CD14-positive monocyte (primary cell): ENCODE measurements around the gene MALAT1. TPM values are rescaled to one million over a fixed set of nuclear protein-coding genes. Genes with fewer than 3 reads are reported as not detected.

Experiments
- DNase-seq, 3 donors: peaks; one replicate each; pipeline ENCODE4 v3.0.0-alpha.2; 2011 to 2022
- H2AFZ ChIP-seq: 2 replicates; pipeline ENCODE4 v1.6.0; 2012; ENCODE audit warnings: mild to moderate bottlenecking, low read depth, low read length, inconsistent platforms; ENCODE audit not compliant: insufficient read depth, poor library complexity, severe bottlenecking
- H3K27ac ChIP-seq, 2 donors: 1 replicate in 1 of 2; 2 replicates in 1 of 2; pipeline ENCODE4 v1.5.1; 2012 to 2013; ENCODE audit warnings: low read length in 2 of 2, control low read depth in 1 of 2, inconsistent platforms in 1 of 2, low read depth in 1 of 2, mild to moderate bottlenecking in 1 of 2
- H3K27me3 ChIP-seq, 2 donors: one replicate each; pipeline versions ENCODE4 v1.6.0 to v1.6.1; 2011 to 2013; ENCODE audit warnings: low read length in 2 of 2; ENCODE audit not compliant: control insufficient read depth in 2 of 2, insufficient read depth in 2 of 2
- H3K36me3 ChIP-seq, 2 donors: replicated peaks in 1 of 2; 1 replicate in 1 of 2; 2 replicates in 1 of 2; pipeline versions ENCODE4 v1.5.1 to v1.6.1; 2012 to 2013; ENCODE audit warnings: low read length in 2 of 2, control low read depth in 1 of 2, inconsistent platforms in 1 of 2, mild to moderate bottlenecking in 1 of 2; ENCODE audit not compliant: insufficient read depth in 2 of 2, control insufficient read depth in 1 of 2
- H3K4me1 ChIP-seq, 2 donors: 1 replicate in 1 of 2; 2 replicates in 1 of 2; pipeline versions ENCODE4 v1.5.1 to v1.6.1; 2012 to 2013; ENCODE audit warnings: low read length in 2 of 2, control low read depth in 1 of 2, inconsistent platforms in 1 of 2, mild to moderate bottlenecking in 1 of 2, moderate library complexity in 1 of 2; ENCODE audit not compliant: insufficient read depth in 2 of 2, control insufficient read depth in 1 of 2
- H3K4me2 ChIP-seq: replicated peaks from 2 replicates; pipeline ENCODE3; 2012; ENCODE audit warnings: low read length, moderate library complexity, mild to moderate bottlenecking; ENCODE audit not compliant: poor library complexity, severe bottlenecking; ENCODE audit errors: extremely low read depth
- H3K4me3 ChIP-seq, 3 experiments: fragments of 200-600 bp in 1 of 3; sonication (generic) in 1 of 3; replicated peaks in 1 of 3; 1 replicate in 2 of 3; 2 replicates in 1 of 3; pipeline ENCODE4 v1.5.1; 2011 to 2013; ENCODE audit warnings: low read length in 3 of 3, mild to moderate bottlenecking in 3 of 3, control low read depth in 2 of 3, low read depth in 2 of 3, inconsistent platforms in 1 of 3, moderate library complexity in 1 of 3
- H3K79me2 ChIP-seq: 2 replicates; pipeline ENCODE4 v1.6.0; 2012; ENCODE audit warnings: mild to moderate bottlenecking, control low read depth, inconsistent platforms, low read length, moderate library complexity; ENCODE audit not compliant: insufficient read depth
- H3K9ac ChIP-seq: 2 replicates; pipeline ENCODE4 v1.6.0; 2017; ENCODE audit warnings: low read length, mild to moderate bottlenecking; ENCODE audit not compliant: insufficient read depth, poor library complexity, severe bottlenecking
- H3K9me3 ChIP-seq, 2 donors: replicated peaks in 1 of 2; 1 replicate in 1 of 2; 2 replicates in 1 of 2; pipeline versions ENCODE4 v1.5.1 to v1.6.1; 2012 to 2013; ENCODE audit warnings: low read length in 2 of 2, control low read depth in 1 of 2; ENCODE audit not compliant: control insufficient read depth in 1 of 2, insufficient read depth in 1 of 2
- H4K20me1 ChIP-seq: 2 replicates; pipeline ENCODE4 v1.6.0; 2012; ENCODE audit warnings: mild to moderate bottlenecking, low read length, control low read depth, moderate library complexity; ENCODE audit not compliant: insufficient read depth
- H3K27ac Mint-ChIP-seq, 7 donors: one replicate each; pipeline ENCODE4 v1.8.0; 2020; ENCODE audit warnings: mild to moderate bottlenecking in 7 of 7, mixed read lengths in 7 of 7, moderate library complexity in 6 of 7, inconsistent platforms in 2 of 7
- H3K27me3 Mint-ChIP-seq, 3 donors: one replicate each; pipeline ENCODE4 v1.8.0; 2021 to 2022; ENCODE audit warnings: low read depth in 3 of 3, mild to moderate bottlenecking in 3 of 3, mixed read lengths in 3 of 3, moderate library complexity in 3 of 3, inconsistent platforms in 1 of 3
- H3K36me3 Mint-ChIP-seq, 2 donors: one replicate each; pipeline ENCODE4 v1.8.0; 2020; ENCODE audit warnings: mixed read lengths in 2 of 2, inconsistent platforms in 1 of 2, mild to moderate bottlenecking in 1 of 2
- H3K4me1 Mint-ChIP-seq: one replicate; pipeline ENCODE4 v1.8.0; 2020; ENCODE audit warnings: mild to moderate bottlenecking, mixed read lengths
- H3K4me3 Mint-ChIP-seq, 2 donors: one replicate each; pipeline ENCODE4 v1.8.0; 2020; ENCODE audit warnings: mild to moderate bottlenecking in 2 of 2, mixed read lengths in 2 of 2, moderate library complexity in 1 of 2
- H3K9me3 Mint-ChIP-seq, 7 donors: one replicate each; pipeline ENCODE4 v1.8.0; 2020 to 2022; ENCODE audit warnings: mixed read lengths in 7 of 7, mild to moderate bottlenecking in 6 of 7, moderate library complexity in 6 of 7, inconsistent platforms in 2 of 7
- CTCF ChIP-seq: fragments of 200-600 bp; IDR thresholded peaks from one replicate; pipeline ENCODE4 v1.8.0; 2022; ENCODE audit warnings: antibody characterized with exemption, mild to moderate bottlenecking
- WGBS: methylation state at CpG from one replicate; pipeline ENCODE4 v1.1.5; 2013; ENCODE audit warnings: missing lambda C conversion rate; ENCODE audit not compliant: insufficient coverage; 5-methylcytosine and 5-hydroxymethylcytosine counted together
- intact Hi-C, 2 donors: fragments of 100-400 bp; cut with micrococcal nuclease; formaldehyde crosslinking; loops; one replicate each; pipeline versions ENCODE4 v1.15.0 to v1.15.1; 2023
- polyA plus RNA-seq, 3 donors: library from polyadenylated mRNA; depleted of rRNA in 1 of 3; unstranded in 2 of 3; stranded (reverse) in 1 of 3; fragments of 300-500 nt in 2 of 3; fragments of >200 nt in 1 of 3; fragmentation: Illumina TruSeq in 2 of 3; gene quantifications; 1 replicate in 2 of 3; 2 replicates in 1 of 3; pipeline ENCODE4 v1.2.3, GENCODE V29; 2012 to 2021

Gene MALAT1
- polyA plus RNA-seq, 3 donors: 263 to 815 (median 554) TPM

- H3K4me3 Mint-ChIP-seq: peak overlapping the region; percentile 82 to 86
- no peak for DNase-seq
- peak overlapping the region; percentile 48 to 90 (median 51) for H3K4me3 ChIP-seq
- peaks cover 12% of the 10 kb centered on the region for H3K4me1 Mint-ChIP-seq
- peaks cover 13% of the 10 kb centered on the region for H4K20me1 ChIP-seq
- H3K36me3 Mint-ChIP-seq: peaks cover 26 to 41% of the 10 kb centered on the region in 2 donors
- no peaks in the 10 kb centered on the region for H3K27me3 ChIP-seq
- peak overlapping the region; percentile 99 for H3K4me2 ChIP-seq
- H3K36me3 ChIP-seq: peaks cover 36 to 39% of the 10 kb centered on the region in 2 donors
- intact Hi-C loops: loop anchor here (1.0 to 10.0 kb wide), 5 partner anchors 35 to 275 kb away; partner anchors contain the start of genes MAP3K11 (in 2 of the 2), PCNX3 (in 1 of the 2) and POLA2 (in 1 of the 2)
- H3K27ac Mint-ChIP-seq: peak overlapping the region in 6 of 7 donors; percentile 70 to 88 (median 86)
- 16% methylated on average over 53 of the region's 60 CpGs for WGBS
- no peaks in the 10 kb centered on the region for H3K9me3 Mint-ChIP-seq
- no peaks in the 10 kb centered on the region for H3K9me3 ChIP-seq
- H3K9ac ChIP-seq: peak overlapping the region; percentile 54
- no peaks in the 10 kb centered on the region for H3K79me2 ChIP-seq
- peak; percentile 21 for TF ChIP-seq CTCF
- peak overlapping the region; percentile 90 for H2AFZ ChIP-seq
- peaks cover 11 to 27% of the 10 kb centered on the region in 2 donors for H3K4me1 ChIP-seq
- H3K27ac ChIP-seq: peak overlapping the region in 1 of 2 donors; percentile 49
- H3K27me3 Mint-ChIP-seq: peaks cover 3% of the 10 kb centered on the region in 3 donors
These were observed 41.0 kb downstream of the MALAT1 start for GRCh38 chr11:65539744-65540289.

GRCh38 chr11:65540290-65541092 lies 41.6 kb downstream of the MALAT1 start:
- H3K27me3 ChIP-seq: no peaks in the 10 kb centered on the region
- peak overlapping the region; percentile 99 for H3K4me2 ChIP-seq
- no peaks in the 10 kb centered on the region for H3K79me2 ChIP-seq
- Mint-ChIP-seq H3K9me3 (no peaks in the 10 kb centered on the region), H3K27me3 (peaks cover 5 to 8% (median 5%) of the 10 kb centered on the region in 3 donors), H3K4me1 (peaks cover 13% of the 10 kb centered on the region), H3K36me3 (peaks cover 19 to 34% of the 10 kb centered on the region in 2 donors), H3K4me3 (peak overlapping the region; percentile 82 to 86), H3K27ac (peak overlapping the region; percentile 21 to 88 (median 85))
- H4K20me1 ChIP-seq: peaks cover 6% of the 10 kb centered on the region
- H3K4me3 ChIP-seq: peak overlapping the region; percentile 48 to 90 (median 51)
- H3K9ac ChIP-seq: peak overlapping the region; percentile 54
- DNase-seq: peak; percentile 85 to 86 (median 85)
- peak overlapping the region; percentile 90 for H2AFZ ChIP-seq
- peaks cover 11 to 27% of the 10 kb centered on the region in 2 donors for H3K4me1 ChIP-seq
- WGBS: under 1% methylated on average over 78 of the region's 78 CpGs
- peak overlapping the region; percentile 20 to 49 for H3K27ac ChIP-seq
- H3K36me3 ChIP-seq: peaks cover 29 to 32% of the 10 kb centered on the region in 2 donors
- no peaks in the 10 kb centered on the region for H3K9me3 ChIP-seq
- intact Hi-C loops: loop anchor here (1.0 to 10.0 kb wide), 4 partner anchors 34 to 74 kb away; partner anchors contain the start of genes MAP3K11 (in 2 of the 2) and PCNX3 (in 1 of the 2)
- TF ChIP-seq CTCF: peak; percentile 80
